ENCODE data around the gene PSME2. TPM values are rescaled to one million over a fixed set of nuclear protein-coding genes. Genes with fewer than 3 reads are reported as not detected.

The PSME2 gene
- total and polyA plus RNA-seq, 2 of the 13 experiments (the other 11 are each of a cell fraction or from before 2014, with no cell fraction given) = 332 to 716 TPM

DNA sequence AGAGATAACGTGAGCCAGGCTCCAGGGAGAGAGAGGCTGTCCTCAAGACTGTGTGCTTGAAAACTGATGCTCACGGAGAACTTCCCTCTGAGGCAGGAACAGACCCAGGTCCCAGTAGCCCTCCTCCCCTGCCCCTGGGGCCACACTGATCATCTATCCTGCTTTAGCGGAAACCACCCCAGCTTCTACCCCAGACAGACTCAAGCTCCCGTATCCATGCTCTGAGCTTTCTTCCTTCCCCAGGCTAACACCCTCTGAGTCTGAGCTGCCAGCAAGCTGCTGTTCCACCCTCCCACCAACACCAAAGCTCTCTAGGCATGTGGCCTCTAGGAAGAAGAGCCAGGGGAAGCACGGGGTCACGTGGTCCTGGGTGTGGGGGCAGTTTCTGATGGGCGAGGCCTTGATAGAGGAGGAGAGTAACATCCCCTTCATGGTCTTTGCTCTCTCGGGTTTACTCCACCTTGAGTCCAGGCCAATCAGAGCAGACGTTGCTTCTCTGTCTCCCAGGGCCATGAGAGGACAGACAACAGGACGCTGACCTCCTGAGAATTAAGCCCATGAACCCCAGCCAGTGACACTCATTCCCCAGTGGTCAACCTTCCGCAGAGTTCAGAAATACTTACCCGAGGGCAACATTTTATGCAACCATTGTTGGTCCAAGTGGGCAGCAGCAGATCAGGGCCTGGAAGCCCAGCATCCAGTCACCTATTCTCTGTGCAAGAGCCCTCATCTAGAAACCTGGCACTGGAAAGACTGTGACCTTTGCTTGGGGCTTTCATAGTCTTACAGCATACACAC lies 50.9 kb downstream of the PSME2 start (continued):
- TF ChIP-seq, protein P1, sequence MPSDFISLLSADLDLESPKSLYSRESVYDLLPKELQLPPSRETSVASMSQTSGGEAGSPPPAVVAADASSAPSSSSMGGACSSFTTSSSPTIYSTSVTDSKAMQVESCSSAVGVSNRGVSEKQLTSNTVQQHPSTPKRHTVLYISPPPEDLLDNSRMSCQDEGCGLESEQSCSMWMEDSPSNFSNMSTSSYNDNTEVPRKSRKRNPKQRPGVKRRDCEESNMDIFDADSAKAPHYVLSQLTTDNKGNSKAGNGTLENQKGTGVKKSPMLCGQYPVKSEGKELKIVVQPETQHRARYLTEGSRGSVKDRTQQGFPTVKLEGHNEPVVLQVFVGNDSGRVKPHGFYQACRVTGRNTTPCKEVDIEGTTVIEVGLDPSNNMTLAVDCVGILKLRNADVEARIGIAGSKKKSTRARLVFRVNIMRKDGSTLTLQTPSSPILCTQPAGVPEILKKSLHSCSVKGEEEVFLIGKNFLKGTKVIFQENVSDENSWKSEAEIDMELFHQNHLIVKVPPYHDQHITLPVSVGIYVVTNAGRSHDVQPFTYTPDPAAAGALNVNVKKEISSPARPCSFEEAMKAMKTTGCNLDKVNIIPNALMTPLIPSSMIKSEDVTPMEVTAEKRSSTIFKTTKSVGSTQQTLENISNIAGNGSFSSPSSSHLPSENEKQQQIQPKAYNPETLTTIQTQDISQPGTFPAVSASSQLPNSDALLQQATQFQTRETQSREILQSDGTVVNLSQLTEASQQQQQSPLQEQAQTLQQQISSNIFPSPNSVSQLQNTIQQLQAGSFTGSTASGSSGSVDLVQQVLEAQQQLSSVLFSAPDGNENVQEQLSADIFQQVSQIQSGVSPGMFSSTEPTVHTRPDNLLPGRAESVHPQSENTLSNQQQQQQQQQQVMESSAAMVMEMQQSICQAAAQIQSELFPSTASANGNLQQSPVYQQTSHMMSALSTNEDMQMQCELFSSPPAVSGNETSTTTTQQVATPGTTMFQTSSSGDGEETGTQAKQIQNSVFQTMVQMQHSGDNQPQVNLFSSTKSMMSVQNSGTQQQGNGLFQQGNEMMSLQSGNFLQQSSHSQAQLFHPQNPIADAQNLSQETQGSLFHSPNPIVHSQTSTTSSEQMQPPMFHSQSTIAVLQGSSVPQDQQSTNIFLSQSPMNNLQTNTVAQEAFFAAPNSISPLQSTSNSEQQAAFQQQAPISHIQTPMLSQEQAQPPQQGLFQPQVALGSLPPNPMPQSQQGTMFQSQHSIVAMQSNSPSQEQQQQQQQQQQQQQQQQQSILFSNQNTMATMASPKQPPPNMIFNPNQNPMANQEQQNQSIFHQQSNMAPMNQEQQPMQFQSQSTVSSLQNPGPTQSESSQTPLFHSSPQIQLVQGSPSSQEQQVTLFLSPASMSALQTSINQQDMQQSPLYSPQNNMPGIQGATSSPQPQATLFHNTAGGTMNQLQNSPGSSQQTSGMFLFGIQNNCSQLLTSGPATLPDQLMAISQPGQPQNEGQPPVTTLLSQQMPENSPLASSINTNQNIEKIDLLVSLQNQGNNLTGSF (CRISPR knock-in tag; IDR thresholded peaks at IDR 0.05) = peak; percentile 95
- TF ChIP-seq CREB1 (IDR thresholded peaks at IDR 0.05) (peak; percentile 66; the same call in 1 of the 2 replicates), CREB1 (CRISPR knock-in tag; IDR thresholded peaks at IDR 0.05) (no peak), ZBTB20 (CRISPR knock-in tag; IDR thresholded peaks at IDR 0.05; ENCODE audit: borderline replicate concordance, low read depth) (peak; percentile 99), MIER3 (CRISPR knock-in tag; IDR thresholded peaks at IDR 0.05; ENCODE audit: borderline replicate concordance) (peak; percentile 100), ZNF841 (CRISPR knock-in tag; IDR thresholded peaks at IDR 0.05; ENCODE audit: borderline replicate concordance) (no peak), TBP (CRISPR knock-in tag; IDR thresholded peaks at IDR 0.05) (no peak), ZNF644 (CRISPR knock-in tag; IDR thresholded peaks at IDR 0.05; ENCODE audit: low read depth) (peak; percentile 97), HIC2 (CRISPR knock-in tag; IDR thresholded peaks at IDR 0.05; ENCODE audit: low read depth) (peak; percentile 97), ZZZ3 (CRISPR knock-in tag; IDR thresholded peaks at IDR 0.05; ENCODE audit: borderline replicate concordance) (peak; percentile 24; the same call in 1 of the 2 replicates), CREB3 (CRISPR knock-in tag; IDR thresholded peaks at IDR 0.05) (peak; percentile 18; the same call in 1 of the 2 replicates), NFIB (CRISPR knock-in tag; IDR thresholded peaks at IDR 0.05; ENCODE audit: borderline replicate concordance) (no peak), SP1 (IDR thresholded peaks at IDR 0.05) (no peak), SP1 (CRISPR knock-in tag; IDR thresholded peaks at IDR 0.05) (peak; percentile 82), NFATC3 (CRISPR knock-in tag; IDR thresholded peaks at IDR 0.05) (no peak; the same call in none of the 2 replicates), HNRNPUL1 (IDR thresholded peaks at IDR 0.05; ENCODE audit: low read depth, low read length) (no peak)
- TF ChIP-seq, protein P2, sequence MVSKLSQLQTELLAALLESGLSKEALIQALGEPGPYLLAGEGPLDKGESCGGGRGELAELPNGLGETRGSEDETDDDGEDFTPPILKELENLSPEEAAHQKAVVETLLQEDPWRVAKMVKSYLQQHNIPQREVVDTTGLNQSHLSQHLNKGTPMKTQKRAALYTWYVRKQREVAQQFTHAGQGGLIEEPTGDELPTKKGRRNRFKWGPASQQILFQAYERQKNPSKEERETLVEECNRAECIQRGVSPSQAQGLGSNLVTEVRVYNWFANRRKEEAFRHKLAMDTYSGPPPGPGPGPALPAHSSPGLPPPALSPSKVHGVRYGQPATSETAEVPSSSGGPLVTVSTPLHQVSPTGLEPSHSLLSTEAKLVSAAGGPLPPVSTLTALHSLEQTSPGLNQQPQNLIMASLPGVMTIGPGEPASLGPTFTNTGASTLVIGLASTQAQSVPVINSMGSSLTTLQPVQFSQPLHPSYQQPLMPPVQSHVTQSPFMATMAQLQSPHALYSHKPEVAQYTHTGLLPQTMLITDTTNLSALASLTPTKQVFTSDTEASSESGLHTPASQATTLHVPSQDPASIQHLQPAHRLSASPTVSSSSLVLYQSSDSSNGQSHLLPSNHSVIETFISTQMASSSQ (IDR thresholded peaks at IDR 0.05; ENCODE audit: low read depth) = 0 out of 2 replicates have a peak, but pooled peaks have one; percentile 40
- TF ChIP-seq, protein P2 (CRISPR knock-in tag; IDR thresholded peaks at IDR 0.05; ENCODE audit: borderline replicate concordance) = peak; percentile 87
